H1 (cell line): ENCODE results near the gene NBAS. TPM values are rescaled to one million over a fixed set of nuclear protein-coding genes. Genes with fewer than 3 reads are reported as not detected.

Experiments
- CTCF ChIA-PET: fragments of 300-600 bp; sonication (Branson Sonifier 250); formaldehyde crosslinking; loops from one replicate; lab custom pipeline; 2021; ENCODE audit not compliant: partially characterized antibody; lab: Charles Lee
- POLR2A ChIA-PET: fragments of 300-600 bp; sonication (Branson Sonifier 250); formaldehyde crosslinking; loops from one replicate; lab custom pipeline; 2021; ENCODE audit warnings: inconsistent platforms; ENCODE audit not compliant: partially characterized antibody; lab: Charles Lee
- DNase-seq, 2 experiments: peaks; one replicate each; pipeline versions ENCODE4 v3.0.0 to v3.0.0-alpha.2; 2010 to 2022; ENCODE audit warnings: low spot score in 2 of 2, low read depth in 1 of 2, mixed read lengths in 1 of 2
- FAIRE-seq: peaks from 2 replicates; lab custom pipeline; 2011; peaks lifted over from hg19 to GRCh38; lab: Jason Lieb, UNC
- H2AFZ ChIP-seq: 2 replicates; pipeline ENCODE4 v1.8.1; 2012; ENCODE audit warnings: low read length, inconsistent platforms
- H2AK5ac ChIP-seq: 2 replicates; pipeline ENCODE4 v1.6.1; 2013; ENCODE audit warnings: low read depth, low read length
- H2BK120ac ChIP-seq: replicated peaks from 2 replicates; pipeline ENCODE3; 2013; ENCODE audit warnings: low read depth, low read length, inconsistent platforms
- H2BK12ac ChIP-seq: 2 replicates; pipeline ENCODE4 v1.6.1; 2013; ENCODE audit warnings: low read depth, low read length
- H2BK15ac ChIP-seq: 2 replicates; pipeline ENCODE4 v1.6.1; 2013; ENCODE audit warnings: low read length
- H2BK20ac ChIP-seq: 2 replicates; pipeline ENCODE4 v1.6.1; 2013; ENCODE audit warnings: low read length
- H2BK5ac ChIP-seq: 2 replicates; pipeline ENCODE4 v1.6.1; 2013; ENCODE audit warnings: low read depth, low read length
- H3K14ac ChIP-seq: 2 replicates; pipeline ENCODE4 v1.6.1; 2013; ENCODE audit warnings: inconsistent platforms; ENCODE audit not compliant: insufficient read length
- H3K18ac ChIP-seq: 2 replicates; pipeline ENCODE4 v1.6.1; 2013; ENCODE audit warnings: low read length; ENCODE audit errors: extremely low read depth
- H3K23ac ChIP-seq: 2 replicates; pipeline ENCODE4 v1.6.1; 2013; ENCODE audit warnings: inconsistent platforms; ENCODE audit not compliant: insufficient read length
- H3K23me2 ChIP-seq: 2 replicates; pipeline ENCODE4 v1.6.1; 2013; ENCODE audit warnings: low read depth, low read length
- H3K27ac ChIP-seq: 2 replicates; pipeline ENCODE4 v1.6.1; 2011; ENCODE audit warnings: low read depth, low read length, inconsistent platforms
- H3K27me3 ChIP-seq, 4 experiments: replicated peaks in 1 of 4; 1 replicate in 1 of 4; 2 replicates in 3 of 4; pipeline versions ENCODE4 v1.6.1 to v1.8.1; 2011 to 2013; ENCODE audit warnings: low read length in 3 of 4, mild to moderate bottlenecking in 3 of 4, inconsistent platforms in 2 of 4, mixed read lengths in 2 of 4, moderate library complexity in 1 of 4; ENCODE audit not compliant: control insufficient read depth in 3 of 4, insufficient read depth in 3 of 4; ENCODE audit errors: extremely low read depth in 1 of 4
- H3K36me3 ChIP-seq, 4 experiments: 2 replicates each; pipeline versions ENCODE4 v1.6.1 to v1.8.1; 2011 to 2013; ENCODE audit warnings: mild to moderate bottlenecking in 4 of 4, low read length in 3 of 4, moderate library complexity in 2 of 4, control low read depth in 1 of 4, inconsistent platforms in 1 of 4; ENCODE audit not compliant: insufficient read depth in 4 of 4, control insufficient read depth in 2 of 4
- H3K4ac ChIP-seq: replicated peaks from 2 replicates; pipeline ENCODE3; 2013; ENCODE audit warnings: low read length, low read depth, mixed read lengths, inconsistent platforms; ENCODE audit not compliant: insufficient read length
- H3K4me1 ChIP-seq, 4 experiments: replicated peaks in 1 of 4; 1 replicate in 1 of 4; 2 replicates in 3 of 4; pipeline versions ENCODE4 v1.6.1 to v1.8.1; 2011 to 2013; ENCODE audit warnings: low read length in 3 of 4, inconsistent platforms in 2 of 4, mixed read lengths in 1 of 4; ENCODE audit not compliant: insufficient read depth in 4 of 4, control insufficient read depth in 3 of 4
- H3K4me2 ChIP-seq, 2 experiments: 2 replicates each; pipeline versions ENCODE4 v1.6.1 to v1.8.1; 2011 to 2013; ENCODE audit warnings: low read depth in 2 of 2, low read length in 2 of 2, control low read depth in 1 of 2, inconsistent platforms in 1 of 2, mild to moderate bottlenecking in 1 of 2; ENCODE audit not compliant: insufficient read depth in 1 of 2
- H3K4me3 ChIP-seq, 4 experiments: fragments of 200-600, 300-600 bp in 1 of 4; sonication (generic), shearing (Covaris generic), sonication (Bioruptor Twin) in 1 of 4; 2 replicates each; pipeline versions ENCODE4 v1.5.1 to v1.8.1; 2011 to 2016; ENCODE audit warnings: low read length in 4 of 4, low read depth in 3 of 4, control low read depth in 2 of 4, inconsistent platforms in 2 of 4, mild to moderate bottlenecking in 2 of 4, mixed read lengths in 1 of 4, moderate library complexity in 1 of 4; ENCODE audit not compliant: insufficient read depth in 2 of 4; ENCODE audit errors: extremely low read depth in 1 of 4
- H3K56ac ChIP-seq: replicated peaks from 2 replicates; pipeline ENCODE3; 2013; ENCODE audit warnings: low read depth, mild to moderate bottlenecking, mixed read lengths, low read length, inconsistent platforms; ENCODE audit not compliant: insufficient read length
- H3K79me1 ChIP-seq: 2 replicates; pipeline ENCODE4 v1.6.1; 2013; ENCODE audit warnings: low read depth, low read length, control low read depth
- H3K79me2 ChIP-seq, 2 experiments: 2 replicates each; pipeline versions ENCODE4 v1.6.1 to v1.8.1; 2012 to 2013; ENCODE audit warnings: low read length in 2 of 2, mild to moderate bottlenecking in 2 of 2, inconsistent platforms in 1 of 2; ENCODE audit not compliant: insufficient read depth in 2 of 2, control insufficient read depth in 1 of 2
- H3K9ac ChIP-seq, 4 experiments: replicated peaks in 1 of 4; 1 replicate in 1 of 4; 2 replicates in 3 of 4; pipeline versions ENCODE4 v1.6.1 to v1.8.1; 2011 to 2013; ENCODE audit warnings: low read depth in 3 of 4, low read length in 3 of 4, control low read depth in 2 of 4, mild to moderate bottlenecking in 2 of 4, moderate library complexity in 2 of 4, inconsistent platforms in 1 of 4; ENCODE audit errors: extremely low read depth in 1 of 4
- H3K9me3 ChIP-seq, 2 experiments: 2 replicates each; pipeline versions ENCODE4 v1.6.1 to v1.8.1; 2012 to 2013; ENCODE audit warnings: mild to moderate bottlenecking in 2 of 2, moderate library complexity in 2 of 2, control low read depth in 1 of 2, inconsistent platforms in 1 of 2, low read depth in 1 of 2, low read length in 1 of 2, mixed read lengths in 1 of 2; ENCODE audit not compliant: insufficient read depth in 2 of 2
- H4K20me1 ChIP-seq, 2 experiments: replicated peaks in 1 of 2; 2 replicates each; pipeline versions ENCODE3 to v1.8.1; 2011 to 2013; ENCODE audit warnings: inconsistent platforms in 2 of 2, low read length in 2 of 2, mild to moderate bottlenecking in 1 of 2; ENCODE audit not compliant: insufficient read depth in 2 of 2, control insufficient read depth in 1 of 2
- H4K5ac ChIP-seq: 2 replicates; pipeline ENCODE4 v1.6.1; 2013; ENCODE audit warnings: low read length, low read depth, mixed read lengths, inconsistent platforms; ENCODE audit not compliant: insufficient read length
- H4K8ac ChIP-seq: 2 replicates; pipeline ENCODE4 v1.8.0; 2013; ENCODE audit warnings: mild to moderate bottlenecking, moderate library complexity, low read length, inconsistent platforms; ENCODE audit not compliant: insufficient read depth; ENCODE audit errors: extremely low read depth
- H4K91ac ChIP-seq: replicated peaks from 2 replicates; pipeline ENCODE3; 2013; ENCODE audit warnings: low read length, mixed read lengths, inconsistent platforms; ENCODE audit not compliant: insufficient read length
- ATF3 ChIP-seq: IDR thresholded peaks from 2 replicates; pipeline ENCODE4 v1.6.1; 2011; ENCODE audit warnings: low read depth, mild to moderate bottlenecking, low read length; ENCODE audit not compliant: insufficient read depth
- BACH1 ChIP-seq: IDR thresholded peaks from 2 replicates; pipeline ENCODE4 v1.6.1; 2012; ENCODE audit warnings: low read length, improper control_type of control experiment
- FOSL1 ChIP-seq: IDR thresholded peaks from 2 replicates; pipeline ENCODE4 v1.6.1; 2011; ENCODE audit warnings: mild to moderate bottlenecking, low read depth, low read length, moderate library complexity; ENCODE audit not compliant: insufficient read depth
- HDAC2 ChIP-seq, 2 experiments: fragments of 300-600 bp in 1 of 2; sonication (generic) in 1 of 2; IDR thresholded peaks; 2 replicates each; pipeline ENCODE4 v1.6.1; 2011 to 2012; ENCODE audit warnings: low read depth in 2 of 2, low read length in 2 of 2, mild to moderate bottlenecking in 2 of 2, moderate library complexity in 2 of 2, borderline replicate concordance in 1 of 2, inconsistent platforms in 1 of 2
- JUN ChIP-seq: IDR thresholded peaks from 2 replicates; pipeline ENCODE4 v1.6.1; 2011; ENCODE audit warnings: low read depth, mild to moderate bottlenecking, improper control_type of control experiment, low read length
- KDM4A ChIP-seq: IDR thresholded peaks from one replicate; pipeline ENCODE4 v1.7.1; 2012; ENCODE audit warnings: low read depth, mild to moderate bottlenecking, moderate library complexity, low read length, inconsistent platforms; ENCODE audit not compliant: severe bottlenecking
- MAX ChIP-seq: IDR thresholded peaks from 2 replicates; pipeline ENCODE4 v1.6.1; 2012; ENCODE audit warnings: inconsistent platforms
- PHF8 ChIP-seq: fragments of 200-600 bp; sonication (generic); conservative IDR thresholded peaks from 2 replicates; pipeline ENCODE4 v1.7.1; 2012; ENCODE audit warnings: low read depth, mild to moderate bottlenecking, inconsistent platforms, low read length, moderate library complexity
- SAP30 ChIP-seq: fragments of 300-600 bp; sonication (generic); IDR thresholded peaks from 2 replicates; pipeline ENCODE4 v1.7.1; 2012; ENCODE audit warnings: low read length, moderate library complexity, mild to moderate bottlenecking, inconsistent platforms; ENCODE audit not compliant: insufficient read depth, insufficient replicate concordance
- SP1 ChIP-seq: IDR thresholded peaks from 2 replicates; pipeline ENCODE4 v1.6.1; 2011; ENCODE audit warnings: low read depth, low read length
- SP4 ChIP-seq: IDR thresholded peaks from 2 replicates; pipeline ENCODE4 v1.6.1; 2012; ENCODE audit warnings: low read length, inconsistent platforms
- USF2 ChIP-seq: IDR thresholded peaks from 2 replicates; pipeline ENCODE4 v1.6.1; 2011; ENCODE audit warnings: low read length, improper control_type of control experiment
- WGBS, 2 experiments: shearing (Covaris generic) in 1 of 2; methylation state at CpG; one replicate each; pipeline versions ENCODE4 v1.1.6 to v1.1.7; 2013 to 2015; ENCODE audit warnings: low lambda C conversion rate in 2 of 2, mixed read lengths in 2 of 2, inconsistent platforms in 1 of 2, low coverage in 1 of 2, missing lambda C conversion rate in 1 of 2; ENCODE audit not compliant: insufficient replicate concordance in 2 of 2, insufficient coverage in 1 of 2, insufficient read length in 1 of 2; ENCODE audit errors: extremely low coverage in 1 of 2, missing lambda C conversion rate in 1 of 2; 5-methylcytosine and 5-hydroxymethylcytosine counted together
- polyA plus RNA-seq, 7 experiments: library from polyadenylated mRNA; depleted of rRNA in 3 of 7; stranded (reverse) in 5 of 7; unstranded in 2 of 7; fragments of >200 nt in 5 of 7; fragments of 200-250 nt in 2 of 7; gene quantifications; 1 replicate in 5 of 7; 2 replicates in 1 of 7; 4 replicates in 1 of 7; pipeline versions ENCODE4 v1.2.1 to v1.2.3, GENCODE V29; 2011 to 2013; ENCODE audit warnings: missing spikeins in 2 of 7, mixed read lengths in 2 of 7
- total RNA-seq: library from RNA; stranded (reverse); fragmentation: NEBNext Ultra II Directional; extraction: Animal tissue kit (Norgen Biotek cat#: 25700); gene quantifications from 2 replicates; pipeline ENCODE4 v1.2.1, GENCODE V29; 2021

NBAS gene
- total and polyA plus RNA-seq, 2 of the 8 experiments (the other 6 are each of a cell fraction or from before 2014, with no cell fraction given): 19.6 to 34.8 TPM

DNA sequence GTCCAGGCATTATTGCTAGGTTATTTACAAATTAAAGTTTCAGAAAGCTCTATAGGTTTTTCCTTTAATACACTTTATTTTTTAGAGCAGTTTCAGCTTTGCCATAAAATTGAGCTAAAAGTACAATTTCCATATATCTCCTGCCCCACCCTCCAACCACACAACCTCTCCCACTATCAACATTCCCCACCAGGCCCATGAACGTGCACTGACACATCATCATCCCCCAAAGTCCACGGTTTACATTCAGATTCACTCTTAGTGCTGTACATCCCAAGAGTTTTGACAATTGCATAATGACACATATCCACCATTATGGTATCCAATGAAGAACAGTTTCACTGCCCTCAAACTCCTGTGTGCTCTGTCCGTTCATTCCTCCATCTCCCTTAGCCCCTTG lies 139.4 kb downstream of the NBAS start:
- 93% methylated on average over 3 of the region's 3 CpGs; no CpG with 5 or more reads in 1 of the 2 experiments for WGBS, 2 experiments
- POLR2A ChIA-PET: interaction anchor here (0.6 kb wide), 1 partner anchor 12 kb away, joined by 3 read pairs; no protein-coding TSS in a partner anchor
- no peak overlapping the region for H2BK5ac ChIP-seq
- TF ChIP-seq JUN (no peak), HDAC2 (IDR thresholded peaks at IDR 0.05; ENCODE audit: borderline replicate concordance in 1 of 2, low read depth in 2 of 2, low read length in 2 of 2) (no peak), ATF3 (no peak), PHF8 (no peak), SP4 (no peak), KDM4A (no peak), BACH1 (no peak), MAX (no peak), SAP30 (no peak), USF2 (no peak), SP1 (no peak), FOSL1 (no peak)

More for the DNA sequence above, 139.4 kb downstream of the NBAS start:
- H3K4me2 ChIP-seq: no peak overlapping the region
- no peaks in the 10 kb centered on the region for H3K79me1 ChIP-seq
- H2BK120ac ChIP-seq: no peak overlapping the region
- H3K23me2 ChIP-seq: no peaks in the 10 kb centered on the region
- H2BK15ac ChIP-seq: no peak overlapping the region
- no peak overlapping the region for H4K5ac ChIP-seq
- no peak overlapping the region for H2BK20ac ChIP-seq
- H3K4me1 ChIP-seq: 0 out of 7 replicates have a peak, but pooled peaks cover 0 to 2% (median 0%) of the 10 kb centered on the region in 4 experiments
- H3K4ac ChIP-seq: no peak overlapping the region
- no peaks in the 10 kb centered on the region for H4K20me1 ChIP-seq
- FAIRE-seq (no peak), DNase-seq (no peak)
- no peaks in the 10 kb centered on the region for H3K9me3 ChIP-seq
- no peak overlapping the region for H3K18ac ChIP-seq
- H3K36me3 ChIP-seq: no peaks in the 10 kb centered on the region
- H3K9ac ChIP-seq: no peak overlapping the region
- H3K4me3 ChIP-seq: no peak overlapping the region
- H3K56ac ChIP-seq: no peak overlapping the region
- CTCF ChIA-PET: interaction anchor here (0.6 kb wide), 1 partner anchor 23 kb away, joined by 3 read pairs; no protein-coding TSS in a partner anchor
- no peaks in the 10 kb centered on the region for H3K79me2 ChIP-seq
- no peak overlapping the region for H3K27ac ChIP-seq
- no peak overlapping the region for H4K8ac ChIP-seq
- no peaks in the 10 kb centered on the region for H3K27me3 ChIP-seq
- no peak overlapping the region for H2BK12ac ChIP-seq
- H2AK5ac ChIP-seq: no peak overlapping the region
- no peak overlapping the region for H3K14ac ChIP-seq
- no peak overlapping the region for H3K23ac ChIP-seq
- H4K91ac ChIP-seq: no peak overlapping the region
- no peak overlapping the region for H2AFZ ChIP-seq
